ENCODE results near the gene PLEKHM2. TPM values are rescaled to one million over a fixed set of nuclear protein-coding genes. Genes with fewer than 3 reads are reported as not detected.

PLEKHM2 gene
- total RNA-seq, 2 experiments from 2014 or later = 27.5 to 45.7 TPM

- no TSS peak for BruUV-seq (replicated peaks)
- no peak for TF ChIP-seq CTCF (conservative IDR thresholded peaks at IDR 0.05; ENCODE audit: low read length)
- no peak for TF ChIP-seq EZH2phosphoT487 (IDR thresholded peaks at IDR 0.05; ENCODE audit: borderline replicate concordance, low read depth, low read length)
- POLR2A ChIA-PET = interaction anchor here (0.6 kb wide), 2 partner anchors 14 to 655 kb away, joined by 3 read pairs; no protein-coding TSS in a partner anchor
- Histone ChIP-seq H3K79me2 (ENCODE audit: insufficient read depth, low read depth, low read length) (no peaks in the 10 kb centered on the region), H3K36me3 (ENCODE audit: insufficient read depth, low read length) (peaks cover 17% of the 10 kb centered on the region; the same call in 1 of the 2 replicates), H3K9me2 (ENCODE audit: insufficient read depth, low read length) (no peaks in the 10 kb centered on the region), H2AFZ (ENCODE audit: low read length) (no peak overlapping the region), H3K27ac (ENCODE audit: low read depth, low read length, poor library complexity, severe bottlenecking) (no peak overlapping the region), H3K9me3 (ENCODE audit: low read length) (no peaks in the 10 kb centered on the region), H3K4me1 (ENCODE audit: insufficient read depth, low read length, poor library complexity, severe bottlenecking) (no peaks in the 10 kb centered on the region), H3K4me2 (ENCODE audit: low read length) (no peak overlapping the region), H4K20me1 (ENCODE audit: insufficient read depth, low read length) (no peaks in the 10 kb centered on the region), H3K4me3 (ENCODE audit: low read depth, low read length, poor library complexity, severe bottlenecking) (no peak overlapping the region)
- intact Hi-C loops (cut with micrococcal nuclease; ENCODE audit: unreplicated experiment) = no loop called here
- no peak for DNase-seq (ENCODE audit: low spot score)
- CTCF ChIA-PET (ENCODE audit: unreplicated experiment) = no interaction called here
These were observed 43.3 kb downstream of the PLEKHM2 start for GRCh38 chr1:15727424-15727823.

DNA sequence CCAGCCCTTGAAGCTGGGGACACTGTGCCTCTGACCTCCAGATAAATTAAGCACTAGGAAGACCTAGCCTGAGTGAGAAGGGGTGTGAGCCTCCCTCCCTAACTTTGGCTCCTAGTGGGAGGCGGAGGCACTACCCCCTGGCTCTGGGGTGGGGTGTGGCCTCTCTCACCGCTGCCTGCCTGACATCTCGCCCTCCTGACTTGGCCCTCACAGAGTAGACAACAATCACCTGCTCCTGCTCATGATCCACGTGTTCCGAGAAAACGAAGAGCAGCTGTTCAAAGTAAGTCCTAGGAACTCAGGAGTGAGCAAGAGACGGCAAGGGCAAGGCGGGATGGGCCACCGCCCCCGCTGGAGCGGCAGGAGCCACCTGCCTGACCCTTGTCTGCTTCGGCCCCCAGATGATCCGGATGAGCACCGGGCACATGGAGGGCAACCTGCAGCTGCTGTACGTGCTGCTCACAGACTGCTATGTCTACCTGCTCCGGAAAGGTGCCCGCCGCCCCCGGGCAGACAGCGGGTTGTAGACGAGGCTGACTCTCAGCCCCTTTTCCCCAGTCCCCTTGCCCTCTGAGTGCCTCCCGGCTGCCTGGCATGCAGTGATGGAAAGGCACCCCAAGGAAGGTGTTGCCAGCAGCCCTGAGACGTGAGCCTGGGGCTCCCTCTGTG, 43.9 kb downstream of the PLEKHM2 start:
- TF ChIP-seq EZH2phosphoT487 (IDR thresholded peaks at IDR 0.05; ENCODE audit: borderline replicate concordance, low read depth, low read length) (no peak), CTCF (conservative IDR thresholded peaks at IDR 0.05; ENCODE audit: low read length) (no peak)
- POLR2A ChIA-PET = interaction anchor here (0.6 kb wide), 1 partner anchor 14 kb away, joined by 3 read pairs; no protein-coding TSS in a partner anchor
- BruUV-seq (replicated peaks) = no TSS peak
- CTCF ChIA-PET (ENCODE audit: unreplicated experiment) = no interaction called here
- no peak overlapping the region for H3K27ac ChIP-seq (ENCODE audit: low read depth, low read length, poor library complexity, severe bottlenecking)
- H3K36me3 ChIP-seq (ENCODE audit: insufficient read depth, low read length) = peaks cover 17% of the 10 kb centered on the region; the same call in 1 of the 2 replicates
- intact Hi-C loops (cut with micrococcal nuclease; ENCODE audit: unreplicated experiment) = no loop called here
- no peak overlapping the region for H2AFZ ChIP-seq (ENCODE audit: low read length)
- no peaks in the 10 kb centered on the region for H3K79me2 ChIP-seq (ENCODE audit: insufficient read depth, low read depth, low read length)
- no peak overlapping the region for H3K4me2 ChIP-seq (ENCODE audit: low read length)
- H4K20me1 ChIP-seq (ENCODE audit: insufficient read depth, low read length) = no peaks in the 10 kb centered on the region
- no peaks in the 10 kb centered on the region for H3K9me2 ChIP-seq (ENCODE audit: insufficient read depth, low read length)
- no peak for DNase-seq (ENCODE audit: low spot score)
- H3K9me3 ChIP-seq (ENCODE audit: low read length) = no peaks in the 10 kb centered on the region
- no peak overlapping the region for H3K4me3 ChIP-seq (ENCODE audit: low read depth, low read length, poor library complexity, severe bottlenecking)
- H3K4me1 ChIP-seq (ENCODE audit: insufficient read depth, low read length, poor library complexity, severe bottlenecking) = no peaks in the 10 kb centered on the region

GRCh38 chr1:15728937-15729657, 45.0 kb downstream of the PLEKHM2 start:
- Histone ChIP-seq H3K9me3 (ENCODE audit: low read length) (no peaks in the 10 kb centered on the region), H3K9me2 (ENCODE audit: insufficient read depth, low read length) (no peaks in the 10 kb centered on the region), H4K20me1 (ENCODE audit: insufficient read depth, low read length) (no peaks in the 10 kb centered on the region), H3K27ac (ENCODE audit: low read depth, low read length, poor library complexity, severe bottlenecking) (no peak overlapping the region), H3K4me1 (ENCODE audit: insufficient read depth, low read length, poor library complexity, severe bottlenecking) (no peaks in the 10 kb centered on the region), H3K36me3 (ENCODE audit: insufficient read depth, low read length) (peaks cover 17% of the 10 kb centered on the region; the same call in 1 of the 2 replicates), H3K4me2 (ENCODE audit: low read length) (no peak overlapping the region), H3K79me2 (ENCODE audit: insufficient read depth, low read depth, low read length) (no peaks in the 10 kb centered on the region), H3K4me3 (ENCODE audit: low read depth, low read length, poor library complexity, severe bottlenecking) (no peak overlapping the region), H2AFZ (ENCODE audit: low read length) (no peak overlapping the region)
- TF ChIP-seq CTCF (conservative IDR thresholded peaks at IDR 0.05; ENCODE audit: low read length) = no peak
- CTCF ChIA-PET (ENCODE audit: unreplicated experiment) = no interaction called here
- BruUV-seq (replicated peaks) = no TSS peak
- intact Hi-C loops (cut with micrococcal nuclease; ENCODE audit: unreplicated experiment) = no loop called here
- POLR2A ChIA-PET = no interaction called here
- no peak for DNase-seq (ENCODE audit: low spot score)

Data from OCI-LY7 (cell line).